Measurements from ENCODE around the gene MAGEA8. TPM values are rescaled to one million over a fixed set of nuclear protein-coding genes. Genes with fewer than 3 reads are reported as not detected.
A peak's percentile ranks its signal among the peaks of the same experiment; 100 is the strongest.

Gene MAGEA8
- total and polyA plus RNA-seq, 9 of the 15 experiments (the other 6 are each of a cell fraction or from before 2014, with no cell fraction given), result 0.49 to 4.6 (median 1.9) TPM

- ATAC-seq (peak; percentile 73), DNase-seq (ENCODE audit: extremely low read depth in 1 of 4, low spot score in 3 of 4) (peak; percentile 15 to 62 (median 28)), FAIRE-seq (peak; percentile 86)
- no peaks in the 10 kb centered on the region for H3K9me1 ChIP-seq (ENCODE audit: control insufficient read depth, insufficient read depth, low read length)
- H3K4me1 ChIP-seq (replicated peaks in 1 of 2; ENCODE audit: control insufficient read depth in 2 of 2, insufficient read depth in 2 of 2, low read length in 2 of 2), result peaks cover 3 to 21% of the 10 kb centered on the region in 2 experiments; a peak in 3 of 5 replicates
- H3K9me3 ChIP-seq (replicated peaks; ENCODE audit: control insufficient read depth, insufficient read depth, low read depth, low read length), result peaks cover 5% of the 10 kb centered on the region; the same call in 1 of the 2 replicates
- H4K20me1 ChIP-seq (replicated peaks; ENCODE audit: control insufficient read depth, insufficient read depth, low read length), result no peaks in the 10 kb centered on the region
- WGBS (ENCODE audit: insufficient coverage, low coverage, missing lambda C conversion rate), result 0% methylated on average over 2 of the region's 2 CpGs
- peaks cover 0 to 5% of the 10 kb centered on the region in 2 experiments; a peak in 1 of 5 replicates for H3K27me3 ChIP-seq (ENCODE audit: control insufficient read depth in 2 of 2, insufficient read depth in 2 of 2, low read length in 2 of 2)
- ChIA-PET POLR2A (interaction anchor here (0.9 kb wide), 1 partner anchor 16 kb away, joined by 3 read pairs; no protein-coding TSS in a partner anchor), CTCF (ENCODE audit: low intra/inter-chr PET ratio) (no interaction called here)
- no peak overlapping the region for H3K9ac ChIP-seq (ENCODE audit: insufficient read depth in 1 of 2, low read depth in 2 of 2, low read length in 2 of 2)
- BruUV-seq (replicated peaks), result no TSS peak
- H3K4me2 ChIP-seq (ENCODE audit: insufficient read depth, low read length), result peak overlapping the region; percentile 11; the same call in 1 of the 2 replicates
- H3K27ac ChIP-seq (ENCODE audit: extremely low read depth, low read depth, low read length), result no peak overlapping the region
- intact Hi-C loops (cut with micrococcal nuclease) (no loop called here), in situ Hi-C loops (cut with MboI) (no loop called here)
- no peak overlapping the region for H2AFZ ChIP-seq (ENCODE audit: low read depth, low read length)
- no peaks in the 10 kb centered on the region for H3K36me3 ChIP-seq (ENCODE audit: control insufficient read depth, insufficient read depth, low read length)
- no peaks in the 10 kb centered on the region for H3K79me2 ChIP-seq (ENCODE audit: control insufficient read depth, insufficient read depth, low read length)
- no peak overlapping the region for H3K4me3 ChIP-seq
- TF ChIP-seq ZBTB9 (CRISPR knock-in tag; IDR thresholded peaks at IDR 0.05), result no peak
- TF ChIP-seq NR2C2 (CRISPR knock-in tag; IDR thresholded peaks at IDR 0.05), result no peak
- TF ChIP-seq NR2C2 (tag; IDR thresholded peaks at IDR 0.05), result peak; percentile 26; the same call in 1 of the 2 replicates
- TF ChIP-seq HSF4 (CRISPR knock-in tag; IDR thresholded peaks at IDR 0.05; ENCODE audit: borderline replicate concordance), result no peak
- peak; percentile 94 for TF ChIP-seq ZNF57 (CRISPR knock-in tag; IDR thresholded peaks at IDR 0.05)
- TF ChIP-seq TRIM24 (IDR thresholded peaks at IDR 0.05), result peak; percentile 53 to 60; a peak in 2 of 4 replicates
- no peak for TF ChIP-seq CC2D1A (IDR thresholded peaks at IDR 0.05)
- TF ChIP-seq FOXK2 (conservative IDR thresholded peaks at IDR 0.05 in 1 of 2, IDR thresholded peaks at IDR 0.05 in 1 of 2; ENCODE audit: low read depth in 2 of 2), result no peak
- peak; percentile 82 for TF ChIP-seq CBFA2T2 (conservative IDR thresholded peaks at IDR 0.05)
- no peak for TF ChIP-seq ZNF3 (CRISPR knock-in tag; IDR thresholded peaks at IDR 0.05)
- no peak for TF ChIP-seq CTCFL (IDR thresholded peaks at IDR 0.05; ENCODE audit: borderline replicate concordance, insufficient read depth, low read depth, low read length, poor library complexity, severe bottlenecking)
- TF ChIP-seq FOXM1 (IDR thresholded peaks at IDR 0.05; ENCODE audit: low read depth), result 0 out of 2 replicates have a peak, but pooled peaks have one; percentile 40
- TF ChIP-seq FOXM1 (CRISPR knock-in tag; IDR thresholded peaks at IDR 0.05; ENCODE audit: low read depth), result no peak
- no peak for TF ChIP-seq ZFP30 (CRISPR knock-in tag; IDR thresholded peaks at IDR 0.05; ENCODE audit: borderline replicate concordance)
- TF ChIP-seq KDM1A (IDR thresholded peaks at IDR 0.05), result peak; percentile 27 to 45; a peak in 2 of 4 replicates
- TF ChIP-seq RCOR1 (IDR thresholded peaks at IDR 0.05; ENCODE audit: borderline replicate concordance in 1 of 2, low read depth in 2 of 2, low read length in 2 of 2), result peak in 1 of 2 experiments; percentile 41; a peak in 1 of 4 replicates
- TF ChIP-seq DACH1 (IDR thresholded peaks at IDR 0.05; ENCODE audit: partially characterized antibody), result no peak
- TF ChIP-seq KLF16 (IDR thresholded peaks at IDR 0.05), result no peak
- no peak for TF ChIP-seq CHD1 (IDR thresholded peaks at IDR 0.05; ENCODE audit: low read length)
- peak; percentile 95 for TF ChIP-seq MECOM (CRISPR knock-in tag; IDR thresholded peaks at IDR 0.05)
- no peak for TF ChIP-seq SAP30 (IDR thresholded peaks at IDR 0.05; ENCODE audit: borderline replicate concordance, insufficient read depth, low read depth, low read length, poor library complexity, severe bottlenecking)
- TF ChIP-seq TAL1 (IDR thresholded peaks at IDR 0.05), result peak; percentile 76
- TF ChIP-seq TCF3 (CRISPR knock-in tag; IDR thresholded peaks at IDR 0.05), result peak; percentile 55
These were observed 27.1 kb upstream of the MAGEA8 start for GRCh38 chrX:149853925-149854324.

All from K562 (cell line).